SU-DHL-6 (cell line): Measurements from ENCODE around the gene GRM3.

Source experiments
- H2AFZ ChIP-seq: fragments of 200-600 bp; sonication (generic); 2 replicates; pipeline ENCODE4 v1.6.1; 2014; ENCODE audit warnings: low read depth, mild to moderate bottlenecking, moderate library complexity, mixed read lengths, antibody characterized with exemption, low read length; ENCODE audit not compliant: severe bottlenecking
- H3F3A ChIP-seq: fragments of 200-600 bp; shearing (Covaris generic); 2 replicates; pipeline ENCODE4 v1.6.0; 2016; ENCODE audit warnings: antibody characterized with exemption, mild to moderate bottlenecking; ENCODE audit not compliant: insufficient read depth
- H3K27ac ChIP-seq: fragments of 200-600 bp; sonication (generic); 2 replicates; pipeline ENCODE4 v1.5.1; 2016; ENCODE audit warnings: low read depth, mild to moderate bottlenecking, low read length, moderate library complexity, mixed read lengths
- H3K27me3 ChIP-seq: fragments of 200-600 bp; sonication (generic), shearing (Covaris generic); 2 replicates; pipeline ENCODE4 v1.6.0; 2014; ENCODE audit warnings: mild to moderate bottlenecking, low read length
- H3K36me3 ChIP-seq: fragments of 200-600 bp; sonication (generic); 2 replicates; pipeline ENCODE4 v1.6.1; 2014; ENCODE audit warnings: mild to moderate bottlenecking, low read length, mixed read lengths
- H3K4me2 ChIP-seq: fragments of 300-600, 200-600 bp; shearing (Covaris generic), sonication (generic); 2 replicates; pipeline ENCODE4 v1.6.0; 2014; ENCODE audit warnings: low read length, low read depth, mild to moderate bottlenecking; ENCODE audit not compliant: poor library complexity, severe bottlenecking
- H3K4me3 ChIP-seq: fragments of 200-600 bp; sonication (generic); 2 replicates; pipeline ENCODE4 v1.5.1; 2014; ENCODE audit warnings: antibody characterized with exemption, low read length, mild to moderate bottlenecking, mixed read lengths; ENCODE audit not compliant: insufficient read depth, poor library complexity, severe bottlenecking
- H3K79me2 ChIP-seq: fragments of 200-600 bp; sonication (generic); 2 replicates; pipeline ENCODE4 v1.6.1; 2014; ENCODE audit warnings: mild to moderate bottlenecking, low read length, moderate library complexity; ENCODE audit not compliant: insufficient read depth
- H3K9ac ChIP-seq: fragments of 200-600 bp; sonication (generic); 2 replicates; pipeline ENCODE4 v1.7.0; 2014; ENCODE audit warnings: mild to moderate bottlenecking, low read length
- H3K9me2 ChIP-seq: fragments of 200-600 bp; sonication (generic); replicated peaks from 2 replicates; pipeline ENCODE4 v1.6.1; 2014; ENCODE audit warnings: low read length; ENCODE audit not compliant: insufficient read depth
- H3K9me3 ChIP-seq: fragments of 200-600 bp; sonication (generic); 2 replicates; pipeline ENCODE4 v1.6.1; 2014; ENCODE audit warnings: low read length, mixed read lengths; ENCODE audit not compliant: insufficient read depth
- H4K20me1 ChIP-seq: fragments of 200-600 bp; sonication (generic); 2 replicates; pipeline ENCODE4 v1.6.1; 2014; ENCODE audit warnings: low read depth, mild to moderate bottlenecking, antibody characterized with exemption, low read length, moderate library complexity, mixed read lengths
- EZH2phosphoT487 ChIP-seq: fragments of 200-600 bp; sonication (generic), shearing (Covaris generic); conservative IDR thresholded peaks from 2 replicates; pipeline ENCODE4 v1.6.1; 2018; ENCODE audit warnings: mild to moderate bottlenecking, antibody characterized with exemption, low read length, moderate library complexity, mixed read lengths
- TF ChIP-seq, protein P1 (sequence below): fragments of 200-600 bp; sonication (generic); IDR thresholded peaks from one replicate; pipeline ENCODE4 v1.5.1; 2017; ENCODE audit warnings: antibody characterized with exemption, mild to moderate bottlenecking, low read length, moderate library complexity; ENCODE audit not compliant: insufficient read depth, poor library complexity, severe bottlenecking

GRM3 gene

GRCh38 chr7:86689363-86689762 lies 45.7 kb downstream of the GRM3 start:
- Histone ChIP-seq H3K79me2 (no peaks in the 10 kb centered on the region), H3K36me3 (no peaks in the 10 kb centered on the region), H3K9me3 (no peaks in the 10 kb centered on the region), H4K20me1 (no peaks in the 10 kb centered on the region), H3K4me2 (no peak overlapping the region), H3F3A (no peaks in the 10 kb centered on the region), H3K4me3 (no peak overlapping the region), H3K9ac (no peak overlapping the region), H3K9me2 (no peaks in the 10 kb centered on the region), H3K27me3 (no peaks in the 10 kb centered on the region), H3K27ac (no peak overlapping the region), H2AFZ (no peak overlapping the region)
- TF ChIP-seq, protein P1, sequence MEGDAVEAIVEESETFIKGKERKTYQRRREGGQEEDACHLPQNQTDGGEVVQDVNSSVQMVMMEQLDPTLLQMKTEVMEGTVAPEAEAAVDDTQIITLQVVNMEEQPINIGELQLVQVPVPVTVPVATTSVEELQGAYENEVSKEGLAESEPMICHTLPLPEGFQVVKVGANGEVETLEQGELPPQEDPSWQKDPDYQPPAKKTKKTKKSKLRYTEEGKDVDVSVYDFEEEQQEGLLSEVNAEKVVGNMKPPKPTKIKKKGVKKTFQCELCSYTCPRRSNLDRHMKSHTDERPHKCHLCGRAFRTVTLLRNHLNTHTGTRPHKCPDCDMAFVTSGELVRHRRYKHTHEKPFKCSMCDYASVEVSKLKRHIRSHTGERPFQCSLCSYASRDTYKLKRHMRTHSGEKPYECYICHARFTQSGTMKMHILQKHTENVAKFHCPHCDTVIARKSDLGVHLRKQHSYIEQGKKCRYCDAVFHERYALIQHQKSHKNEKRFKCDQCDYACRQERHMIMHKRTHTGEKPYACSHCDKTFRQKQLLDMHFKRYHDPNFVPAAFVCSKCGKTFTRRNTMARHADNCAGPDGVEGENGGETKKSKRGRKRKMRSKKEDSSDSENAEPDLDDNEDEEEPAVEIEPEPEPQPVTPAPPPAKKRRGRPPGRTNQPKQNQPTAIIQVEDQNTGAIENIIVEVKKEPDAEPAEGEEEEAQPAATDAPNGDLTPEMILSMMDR = no peak
- no peak for TF ChIP-seq EZH2phosphoT487

DNA sequence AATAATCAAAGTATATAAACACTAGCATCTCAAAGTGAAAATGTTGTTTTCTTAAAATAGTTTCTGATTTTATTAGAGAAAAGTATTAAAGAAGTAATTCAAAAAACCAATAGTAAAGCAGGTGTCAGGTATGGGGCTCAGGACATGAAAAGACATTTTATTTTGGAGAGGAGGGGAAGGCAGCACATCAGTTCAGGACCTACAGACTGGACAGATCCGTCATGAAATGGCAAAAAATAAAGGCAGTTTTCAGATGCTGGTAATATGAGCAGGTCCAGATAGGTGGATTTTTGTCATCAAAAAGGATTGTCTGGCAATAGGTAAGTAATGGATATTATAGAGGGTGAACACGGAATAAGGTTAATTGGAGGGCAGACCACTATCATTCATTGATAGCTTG lies 49.0 kb downstream of the GRM3 start:
- no peak overlapping the region for H3K4me2 ChIP-seq
- no peak overlapping the region for H2AFZ ChIP-seq
- no peaks in the 10 kb centered on the region for H3K9me2 ChIP-seq
- H3K79me2 ChIP-seq = no peaks in the 10 kb centered on the region
- no peak overlapping the region for H3K4me3 ChIP-seq
- H3K9ac ChIP-seq = no peak overlapping the region
- H4K20me1 ChIP-seq = no peaks in the 10 kb centered on the region
- no peak overlapping the region for H3K27ac ChIP-seq
- no peaks in the 10 kb centered on the region for H3K9me3 ChIP-seq
- TF ChIP-seq EZH2phosphoT487 = no peak
- TF ChIP-seq, protein P1 = no peak
- no peaks in the 10 kb centered on the region for H3K36me3 ChIP-seq
- H3K27me3 ChIP-seq = peaks cover 3% of the 10 kb centered on the region
- no peaks in the 10 kb centered on the region for H3F3A ChIP-seq

DNA sequence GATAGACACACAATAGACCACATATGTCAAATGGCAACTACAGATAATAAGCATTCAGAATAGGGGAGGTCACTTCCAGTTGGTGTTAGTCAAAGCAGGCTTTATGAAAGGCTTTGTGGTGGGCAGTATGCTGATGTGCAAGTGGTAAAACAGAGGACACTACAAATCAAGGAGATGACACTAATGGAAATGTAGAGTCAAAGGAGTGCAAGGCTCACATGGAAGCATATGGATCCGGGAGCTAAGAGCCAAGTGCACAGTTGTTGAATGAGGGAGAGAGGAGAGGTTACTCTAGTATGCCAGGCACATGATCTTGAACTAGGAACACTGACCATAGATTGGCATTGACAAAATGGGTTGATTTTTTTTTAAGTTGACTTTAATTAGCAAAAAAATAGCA lies 62.7 kb downstream of the GRM3 start:
- no peaks in the 10 kb centered on the region for H4K20me1 ChIP-seq
- no peaks in the 10 kb centered on the region for H3K27me3 ChIP-seq
- H3K9me2 ChIP-seq = no peaks in the 10 kb centered on the region
- TF ChIP-seq EZH2phosphoT487 = no peak
- TF ChIP-seq, protein P1 = no peak
- no peak overlapping the region for H3K4me3 ChIP-seq
- no peak overlapping the region for H3K27ac ChIP-seq
- H3F3A ChIP-seq = no peaks in the 10 kb centered on the region
- H3K9ac ChIP-seq = no peak overlapping the region
- H2AFZ ChIP-seq = no peak overlapping the region
- no peaks in the 10 kb centered on the region for H3K79me2 ChIP-seq
- no peak overlapping the region for H3K4me2 ChIP-seq
- no peaks in the 10 kb centered on the region for H3K36me3 ChIP-seq
- no peaks in the 10 kb centered on the region for H3K9me3 ChIP-seq
